Measurements from ENCODE around the gene TEP1. TPM values are rescaled to one million over a fixed set of nuclear protein-coding genes. Genes with fewer than 3 reads are reported as not detected.

Gene TEP1
- total and polyA plus RNA-seq, 2 of the 13 experiments (the other 11 are each of a cell fraction or from before 2014, with no cell fraction given) = 11.0 to 12.8 TPM

- TF ChIP-seq ZNF318 (CRISPR knock-in tag; IDR thresholded peaks at IDR 0.05) = peak; percentile 77; the same call in 1 of the 2 replicates
- TF ChIP-seq ZNF24 (IDR thresholded peaks at IDR 0.05) = no peak
- no peak for TF ChIP-seq NBN (conservative IDR thresholded peaks at IDR 0.05)
- TF ChIP-seq ZNF225 (CRISPR knock-in tag; IDR thresholded peaks at IDR 0.05) = peak; percentile 63; the same call in 1 of the 2 replicates
- TF ChIP-seq TOPORS (CRISPR knock-in tag; IDR thresholded peaks at IDR 0.05) = peak; percentile 81; the same call in 1 of the 2 replicates
- TF ChIP-seq RBM39 (IDR thresholded peaks at IDR 0.05; ENCODE audit: low read depth, low read length, poor library complexity, severe bottlenecking) = peak; percentile 64
- peak; percentile 59; the same call in 1 of the 2 replicates for TF ChIP-seq STAT6 (CRISPR knock-in tag; IDR thresholded peaks at IDR 0.05; ENCODE audit: borderline replicate concordance)
- peak; percentile 78; the same call in 1 of the 2 replicates for TF ChIP-seq BATF2 (CRISPR knock-in tag; IDR thresholded peaks at IDR 0.05)
- peak; percentile 66; the same call in 1 of the 2 replicates for TF ChIP-seq NCOA2 (CRISPR knock-in tag; IDR thresholded peaks at IDR 0.05)
- peak; percentile 49; the same call in 1 of the 2 replicates for TF ChIP-seq MEIS2 (CRISPR knock-in tag; IDR thresholded peaks at IDR 0.05)
- TF ChIP-seq SNAPC5 (CRISPR knock-in tag; IDR thresholded peaks at IDR 0.05; ENCODE audit: borderline replicate concordance) = peak; percentile 22; the same call in 1 of the 2 replicates
- 0 out of 2 replicates have a peak, but pooled peaks have one; percentile 41 for TF ChIP-seq KDM1A (CRISPR knock-in tag; IDR thresholded peaks at IDR 0.05)
Measured at GRCh38 chr14:20461225-20462141, 48.2 kb upstream of the TEP1 start, which contains the start of gene PIP4P1 (continued).
